ENCODE data around the gene DPP3.

The DPP3 gene

DNA sequence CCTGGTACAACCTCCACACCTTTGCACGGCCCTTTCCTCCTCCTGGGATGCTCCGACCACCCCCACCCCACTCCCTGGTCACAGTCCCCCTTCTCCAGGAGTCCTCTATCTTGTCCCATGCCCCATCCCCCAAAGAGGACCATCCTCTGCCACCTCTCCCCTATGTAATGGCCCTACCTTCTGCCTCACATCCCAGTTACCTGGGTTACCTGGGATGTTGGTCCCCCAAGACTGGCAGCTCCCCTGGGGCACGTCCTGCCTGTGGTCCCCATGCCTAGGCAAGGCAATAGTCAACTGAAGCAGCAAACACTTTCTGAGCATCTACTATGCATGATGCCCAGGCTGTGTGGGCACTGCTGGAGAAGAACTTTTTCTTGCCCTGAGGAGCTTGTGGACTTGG, 75.2 kb downstream of the DPP3 start:
- DNase-seq (ENCODE audit: low spot score) (no peak), FAIRE-seq (no peak)

DNA sequence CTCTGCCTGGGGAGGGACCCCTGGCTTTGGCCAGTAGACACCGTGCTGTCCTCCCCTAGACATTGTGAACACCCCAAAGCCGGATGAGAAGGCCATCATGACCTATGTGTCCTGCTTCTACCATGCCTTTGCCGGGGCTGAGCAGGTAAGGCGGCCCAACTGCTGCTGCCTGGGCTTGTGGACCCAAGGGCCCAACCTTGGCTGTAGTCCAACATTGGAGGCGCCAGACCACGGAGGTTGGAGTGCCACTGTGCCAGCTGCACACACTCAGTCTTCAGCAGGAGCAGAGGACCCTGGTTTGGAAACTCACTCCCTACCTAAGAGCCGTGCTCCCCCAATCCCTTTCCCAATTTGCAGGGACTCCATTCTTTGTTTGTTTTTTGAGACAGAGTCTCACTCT, 75.9 kb downstream of the DPP3 start:
- FAIRE-seq, result no peak
- no peak for DNase-seq (ENCODE audit: low spot score)

DNA sequence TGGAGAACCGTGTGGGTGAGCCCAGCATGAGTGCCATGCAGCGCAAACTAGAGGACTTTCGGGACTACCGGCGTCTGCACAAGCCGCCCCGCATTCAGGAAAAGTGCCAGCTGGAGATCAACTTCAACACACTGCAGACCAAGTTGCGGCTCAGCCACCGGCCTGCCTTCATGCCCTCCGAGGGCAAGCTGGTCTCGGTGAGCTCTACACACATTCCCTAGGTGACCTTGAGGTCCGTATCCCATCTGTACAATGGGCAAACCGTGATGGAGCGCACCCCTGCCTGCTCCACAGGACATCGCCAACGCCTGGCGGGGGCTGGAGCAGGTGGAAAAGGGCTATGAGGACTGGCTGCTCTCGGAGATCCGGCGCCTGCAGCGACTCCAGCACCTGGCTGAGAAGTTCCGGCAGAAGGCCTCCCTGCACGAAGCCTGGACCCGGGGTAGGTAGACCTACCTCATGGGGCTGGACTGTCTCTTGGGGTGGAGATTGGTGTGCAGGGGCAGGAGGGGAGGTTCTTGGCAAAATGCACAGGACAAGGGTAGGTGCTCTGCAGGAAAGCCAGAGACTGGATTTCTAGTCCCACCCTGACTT, 77.6 kb downstream of the DPP3 start:
- DNase-seq (ENCODE audit: low spot score) (no peak), FAIRE-seq (no peak)

Data from RCC 7860 (cell line).